NCI-H446 (cell line): ENCODE measurements around the gene FOXA1.
A peak's percentile ranks its signal among the peaks of the same experiment; 100 is the strongest.

Experiments used
- DNase-seq, 2 experiments: peaks; one replicate each; lab custom pipeline; 2025; lab: John Stamatoyannopoulos, UW

The FOXA1 gene

GRCh38 chr14:37594971-37595808, at the start of gene FOXA1, which contains the start of gene TTC6:
TSS of gene FOXA1 (minus strand) at chr14:37595249. CDS start at chr14:37594972, 277 bp downstream.
TSS of gene TTC6 (plus strand) at chr14:37595629. CDS start at chr14:37622065, 26,436 bp downstream.
- DNase-seq, result peak; percentile 74 to 78

- DNase-seq, result no peak
Observed at GRCh38 chr14:37643701-37644100, 48.7 kb upstream of the FOXA1 start.

GRCh38 chr14:37642125-37642524, 47.1 kb upstream of the FOXA1 start:
- DNase-seq, result no peak

- DNase-seq, result no peak
Observed at GRCh38 chr14:37641117-37641516, 46.1 kb upstream of the FOXA1 start.

GRCh38 chr14:37638599-37638998, 43.5 kb upstream of the FOXA1 start:
- DNase-seq, result no peak

- no peak for DNase-seq
Observed at GRCh38 chr14:37637341-37637740, 42.3 kb upstream of the FOXA1 start.

- DNase-seq, result no peak
Observed at GRCh38 chr14:37625597-37626595, 30.8 kb upstream of the FOXA1 start.

- DNase-seq, result peak in 1 of 2 experiments; percentile 48
Observed at GRCh38 chr14:37623971-37624370, 28.9 kb upstream of the FOXA1 start.

- peak; percentile 89 to 96 for DNase-seq
Observed at GRCh38 chr14:37623426-37623951, 28.4 kb upstream of the FOXA1 start.

- DNase-seq, result no peak
Observed at GRCh38 chr14:37622231-37622923, 27.3 kb upstream of the FOXA1 start.

GRCh38 chr14:37620856-37621255, 25.8 kb upstream of the FOXA1 start:
- peak in 1 of 2 experiments; percentile 45 for DNase-seq

- no peak for DNase-seq
Observed at GRCh38 chr14:37618498-37619028, 23.5 kb upstream of the FOXA1 start.

GRCh38 chr14:37617864-37618365, 22.9 kb upstream of the FOXA1 start:
- no peak for DNase-seq

- no peak for DNase-seq
Observed at GRCh38 chr14:37616853-37617252, 21.8 kb upstream of the FOXA1 start.

- no peak for DNase-seq
Observed at GRCh38 chr14:37615582-37616289, 20.7 kb upstream of the FOXA1 start.

GRCh38 chr14:37610945-37611523, 16.0 kb upstream of the FOXA1 start:
- no peak for DNase-seq

- DNase-seq, result no peak
Observed at GRCh38 chr14:37608649-37609048, 13.6 kb upstream of the FOXA1 start.

GRCh38 chr14:37606678-37607077, 11.6 kb upstream of the FOXA1 start:
- DNase-seq, result no peak

GRCh38 chr14:37603688-37604251, 8.7 kb upstream of the FOXA1 start:
- no peak for DNase-seq
